Fibroblast of mammary gland (primary cell): ENCODE measurements around the gene ITM2B.
A peak's percentile ranks its signal among the peaks of the same experiment; 100 is the strongest.

ENCODE experiments used
- DNase-seq: peaks from one replicate; pipeline ENCODE4 v3.0.0-alpha.2; 2010; ENCODE audit warnings: low read depth
- H3K4me3 ChIP-seq: 2 replicates; pipeline ENCODE4 v1.5.1; 2011; ENCODE audit warnings: low read depth, mild to moderate bottlenecking, low read length, moderate library complexity; ENCODE audit not compliant: control insufficient read depth
- TF ChIP-seq, protein P1 (sequence below): conservative IDR thresholded peaks from 2 replicates; pipeline ENCODE4 v1.5.1; 2011; ENCODE audit warnings: low read depth, low read length, inconsistent platforms; ENCODE audit not compliant: control insufficient read depth, insufficient read depth

The ITM2B gene

DNA sequence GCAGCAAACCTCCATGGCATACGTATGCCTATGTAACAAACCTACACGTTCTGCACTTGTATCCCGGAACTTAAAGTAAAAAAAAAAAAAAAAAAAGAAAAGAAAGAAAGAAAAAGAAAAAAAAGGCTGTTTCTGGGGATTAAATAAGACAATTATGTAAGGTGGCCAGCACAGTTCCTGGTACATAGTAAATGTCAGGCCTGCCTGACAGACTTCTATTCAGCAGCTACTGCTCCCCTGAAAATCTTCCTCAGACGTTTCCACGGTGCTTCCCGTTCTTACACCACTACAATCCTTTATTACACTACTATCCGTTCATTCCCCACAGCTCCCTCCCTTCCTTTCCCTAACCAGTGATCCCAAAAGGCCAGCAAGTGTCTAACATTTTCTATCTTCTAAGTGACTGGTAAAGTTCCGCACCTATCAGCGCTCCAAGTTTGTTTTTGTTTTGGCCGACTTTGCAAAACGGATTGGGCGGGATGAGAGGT, 69.9 kb downstream of the ITM2B start:
- DNase-seq: peak; percentile 56
- peak overlapping the region; percentile 70 for H3K4me3 ChIP-seq
- TF ChIP-seq, protein P1, sequence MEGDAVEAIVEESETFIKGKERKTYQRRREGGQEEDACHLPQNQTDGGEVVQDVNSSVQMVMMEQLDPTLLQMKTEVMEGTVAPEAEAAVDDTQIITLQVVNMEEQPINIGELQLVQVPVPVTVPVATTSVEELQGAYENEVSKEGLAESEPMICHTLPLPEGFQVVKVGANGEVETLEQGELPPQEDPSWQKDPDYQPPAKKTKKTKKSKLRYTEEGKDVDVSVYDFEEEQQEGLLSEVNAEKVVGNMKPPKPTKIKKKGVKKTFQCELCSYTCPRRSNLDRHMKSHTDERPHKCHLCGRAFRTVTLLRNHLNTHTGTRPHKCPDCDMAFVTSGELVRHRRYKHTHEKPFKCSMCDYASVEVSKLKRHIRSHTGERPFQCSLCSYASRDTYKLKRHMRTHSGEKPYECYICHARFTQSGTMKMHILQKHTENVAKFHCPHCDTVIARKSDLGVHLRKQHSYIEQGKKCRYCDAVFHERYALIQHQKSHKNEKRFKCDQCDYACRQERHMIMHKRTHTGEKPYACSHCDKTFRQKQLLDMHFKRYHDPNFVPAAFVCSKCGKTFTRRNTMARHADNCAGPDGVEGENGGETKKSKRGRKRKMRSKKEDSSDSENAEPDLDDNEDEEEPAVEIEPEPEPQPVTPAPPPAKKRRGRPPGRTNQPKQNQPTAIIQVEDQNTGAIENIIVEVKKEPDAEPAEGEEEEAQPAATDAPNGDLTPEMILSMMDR: no peak

DNA sequence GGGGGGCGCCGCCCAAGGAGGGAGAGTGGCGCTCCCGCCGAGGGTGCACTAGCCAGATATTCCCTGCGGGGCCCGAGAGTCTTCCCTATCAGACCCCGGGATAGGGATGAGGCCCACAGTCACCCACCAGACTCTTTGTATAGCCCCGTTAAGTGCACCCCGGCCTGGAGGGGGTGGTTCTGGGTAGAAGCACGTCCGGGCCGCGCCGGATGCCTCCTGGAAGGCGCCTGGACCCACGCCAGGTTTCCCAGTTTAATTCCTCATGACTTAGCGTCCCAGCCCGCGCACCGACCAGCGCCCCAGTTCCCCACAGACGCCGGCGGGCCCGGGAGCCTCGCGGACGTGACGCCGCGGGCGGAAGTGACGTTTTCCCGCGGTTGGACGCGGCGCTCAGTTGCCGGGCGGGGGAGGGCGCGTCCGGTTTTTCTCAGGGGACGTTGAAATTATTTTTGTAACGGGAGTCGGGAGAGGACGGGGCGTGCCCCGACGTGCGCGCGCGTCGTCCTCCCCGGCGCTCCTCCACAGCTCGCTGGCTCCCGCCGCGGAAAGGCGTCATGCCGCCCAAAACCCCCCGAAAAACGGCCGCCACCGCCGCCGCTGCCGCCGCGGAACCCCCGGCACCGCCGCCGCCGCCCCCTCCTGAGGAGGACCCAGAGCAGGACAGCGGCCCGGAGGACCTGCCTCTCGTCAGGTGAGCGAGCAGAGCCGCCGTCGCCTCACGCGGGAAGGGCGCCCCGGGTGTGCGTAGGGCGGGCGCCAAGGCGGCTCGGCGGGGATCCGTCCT, 70.5 kb downstream of the ITM2B start, which contains the start of gene RB1:
TSS of gene RB1 (plus strand) at position 393 of the 784 bp plus-strand sequence. CDS start at position 555, 162 bp downstream.
- peak within 1 kb of the TSS; percentile 70 for H3K4me3 ChIP-seq
- DNase-seq: peak; percentile 90
- TF ChIP-seq, protein P1: no peak

DNA sequence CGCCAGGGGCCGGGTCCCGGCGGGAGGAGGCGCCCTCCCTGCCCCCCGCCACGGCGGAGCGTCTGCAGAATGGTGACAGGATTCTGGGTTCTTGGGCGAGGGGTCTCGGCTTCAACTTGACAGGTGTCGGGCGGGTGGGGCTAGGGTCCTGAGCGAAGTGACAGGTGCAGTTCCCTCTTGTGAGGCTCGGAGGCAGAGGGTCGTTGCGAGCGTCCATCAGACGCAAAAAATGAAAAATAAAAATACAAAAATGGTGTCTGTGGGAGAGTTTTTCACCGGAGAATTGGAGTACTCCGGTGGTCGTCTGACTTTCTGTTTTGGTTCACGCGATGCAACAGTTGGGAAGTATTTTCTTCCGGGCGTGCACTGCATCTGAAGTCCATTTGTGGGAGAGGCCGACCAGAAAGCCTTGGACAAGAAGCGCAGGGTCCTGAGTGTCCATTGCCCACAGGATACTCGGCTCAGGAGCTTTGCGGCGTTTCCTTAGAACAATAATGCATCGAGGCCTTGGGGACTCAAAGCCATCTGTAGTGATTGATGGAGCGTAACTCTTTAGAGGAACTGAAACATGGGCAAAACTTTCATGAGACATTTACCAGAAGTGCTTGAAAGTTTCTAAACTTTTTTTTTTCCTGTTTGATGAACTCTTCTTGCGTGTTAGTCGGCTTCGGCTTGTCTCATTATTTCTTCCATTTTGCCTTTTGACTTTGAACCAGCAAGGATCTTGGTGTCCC, 71.3 kb downstream of the ITM2B start:
- DNase-seq: peak; percentile 52

DNA sequence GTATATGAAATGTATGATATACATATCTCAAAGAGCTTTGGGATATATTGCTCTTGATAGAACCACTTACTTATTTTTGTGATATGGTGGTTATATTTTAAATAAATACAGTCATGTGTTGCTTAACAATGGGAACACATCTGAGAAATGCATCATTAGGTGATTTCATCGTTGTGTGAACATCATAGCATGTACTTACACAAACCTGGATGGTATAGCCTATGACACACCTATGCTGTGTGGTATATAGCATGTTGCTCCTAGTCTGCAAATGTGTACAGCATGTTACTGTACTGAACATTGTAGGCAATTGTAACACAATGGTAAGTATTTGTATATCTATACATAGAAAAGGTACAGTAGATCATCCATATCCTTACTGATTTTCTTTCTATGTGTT, 78.2 kb downstream of the ITM2B start:
- TF ChIP-seq, protein P1: no peak
- H3K4me3 ChIP-seq: no peak overlapping the region
- no peak for DNase-seq

More for the DNA sequence above, 71.3 kb downstream of the ITM2B start:
- TF ChIP-seq, protein P1: no peak
- H3K4me3 ChIP-seq: peak overlapping the region; percentile 70

DNA sequence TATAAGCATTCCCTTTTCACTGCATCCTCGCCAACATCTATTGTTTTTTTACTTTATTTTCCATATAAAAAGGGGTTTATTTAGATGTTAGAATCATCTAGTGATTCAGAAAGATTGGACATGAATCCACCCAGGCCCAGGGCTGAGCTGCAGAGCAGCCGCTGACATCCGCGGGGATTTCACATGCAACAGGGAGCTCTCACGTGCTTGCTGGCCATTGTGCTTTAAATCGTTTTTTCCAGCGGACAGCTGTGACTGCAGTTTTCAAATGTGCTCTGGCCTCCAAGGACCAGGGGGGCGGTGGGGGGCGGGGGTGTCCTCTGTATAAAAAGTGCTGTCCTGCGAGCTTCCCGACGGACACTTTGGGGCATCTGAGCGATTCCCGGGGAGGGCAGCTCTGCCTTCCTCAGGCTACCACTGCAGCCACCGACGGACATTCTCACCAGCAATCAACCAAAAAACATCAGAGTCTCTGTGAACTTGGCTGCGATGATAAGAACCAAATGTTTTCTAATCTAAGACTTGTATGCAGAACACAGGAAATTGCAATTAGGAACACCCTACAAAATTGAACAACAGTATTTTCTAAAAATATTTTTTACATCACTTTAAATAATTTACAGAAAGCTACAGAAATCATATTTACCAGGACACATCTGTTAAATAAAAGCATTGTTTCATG, 83.1 kb downstream of the ITM2B start:
- DNase-seq: no peak
- no peak overlapping the region for H3K4me3 ChIP-seq
- TF ChIP-seq, protein P1: no peak

DNA sequence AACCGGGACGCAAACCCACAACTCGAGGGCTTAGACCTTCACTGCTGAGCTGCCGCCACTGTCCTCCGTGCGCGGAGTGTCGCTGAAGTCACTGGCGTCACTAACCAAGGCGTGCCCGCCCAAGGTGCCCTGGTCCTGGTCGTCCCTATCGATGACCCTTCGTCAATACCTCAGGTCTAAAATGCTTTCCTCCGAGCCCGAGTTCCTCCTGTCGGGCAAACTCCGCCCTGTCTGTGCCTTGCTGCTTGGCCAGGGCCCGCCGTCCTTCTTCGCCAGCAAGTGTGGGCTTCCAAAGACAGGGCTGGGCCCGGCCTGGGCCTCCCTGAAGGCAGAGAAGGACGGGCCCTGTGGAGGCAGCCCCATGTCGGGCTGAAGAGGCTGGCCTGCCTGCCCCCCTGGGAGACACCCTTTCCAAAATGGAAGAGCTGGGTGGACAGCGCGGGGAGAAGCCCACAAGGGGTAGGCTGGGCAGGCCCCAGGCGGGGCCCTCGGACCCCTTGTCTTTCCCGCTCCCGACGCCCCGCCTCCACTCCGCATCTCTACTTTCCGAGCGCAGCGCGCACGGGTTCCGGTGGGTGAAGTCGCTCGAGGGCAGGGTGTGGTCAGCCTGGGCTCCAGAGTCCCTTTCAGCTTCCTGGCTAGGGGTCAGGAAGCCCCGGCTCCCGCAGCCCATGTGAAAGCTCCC, 84.0 kb downstream of the ITM2B start:
- no peak for DNase-seq
- H3K4me3 ChIP-seq: no peak overlapping the region
- TF ChIP-seq, protein P1: no peak
